Endothelial cell of umbilical vein (primary cell): Measurements from ENCODE around the gene NPY2R. TPM values are rescaled to one million over a fixed set of nuclear protein-coding genes. Genes with fewer than 3 reads are reported as not detected.

ENCODE experiments used
- BruUV-seq: library from RNA; stranded (reverse); fragments of 400-500 nt; replicated peaks from 2 replicates; lab custom pipeline; 2021; lab: Mats Ljungman, UMichigan
- CTCF ChIA-PET: fragments of 300-600, 350-600 bp; sonication (Branson Sonifier 250); formaldehyde crosslinking; loops from one replicate; lab custom pipeline; 2021; ENCODE audit warnings: antibody characterized with exemption, inconsistent platforms; lab: Charles Lee
- POLR2A ChIA-PET: fragments of 300-600, 350-600 bp; sonication (Branson Sonifier 250); formaldehyde crosslinking; loops from one replicate; lab custom pipeline; 2021; ENCODE audit warnings: antibody characterized with exemption, inconsistent platforms; lab: Charles Lee
- DNase-seq: peaks from one replicate; pipeline ENCODE4 v3.0.0-alpha.2; 2011; ENCODE audit warnings: low read depth, low spot score
- FAIRE-seq: peaks from 2 replicates; lab custom pipeline; 2011; peaks lifted over from hg19 to GRCh38; lab: Jason Lieb, UNC
- H2AFZ ChIP-seq: 2 replicates; pipeline ENCODE4 v1.6.0; 2012; ENCODE audit warnings: low read depth, low read length, control low read depth, inconsistent platforms
- H3K27ac ChIP-seq: 2 replicates; pipeline ENCODE4 v1.5.1; 2011; ENCODE audit warnings: low read depth, mild to moderate bottlenecking, control low read depth, low read length, moderate library complexity; ENCODE audit not compliant: insufficient read depth
- H3K27me3 ChIP-seq, 2 experiments: 2 replicates each; pipeline versions ENCODE4 v1.6.0 to v1.6.1; 2011; ENCODE audit warnings: low read length in 2 of 2, mixed read lengths in 1 of 2; ENCODE audit not compliant: control insufficient read depth in 2 of 2, insufficient read depth in 2 of 2
- H3K36me3 ChIP-seq, 2 experiments: 2 replicates in 1 of 2; 3 replicates in 1 of 2; pipeline ENCODE4 v1.5.1; 2011; ENCODE audit warnings: low read length in 2 of 2, mild to moderate bottlenecking in 1 of 2, moderate library complexity in 1 of 2; ENCODE audit not compliant: control insufficient read depth in 2 of 2, insufficient read depth in 2 of 2; ENCODE audit errors: extremely low read depth in 1 of 2
- H3K4me1 ChIP-seq: 3 replicates; pipeline ENCODE4 v1.5.1; 2011; ENCODE audit warnings: mild to moderate bottlenecking, low read length; ENCODE audit not compliant: control insufficient read depth, insufficient read depth; ENCODE audit errors: extremely low read depth
- H3K4me2 ChIP-seq: 2 replicates; pipeline ENCODE4 v1.6.1; 2011; ENCODE audit warnings: low read length, control low read depth, mixed read lengths; ENCODE audit not compliant: insufficient read depth
- H3K4me3 ChIP-seq, 3 experiments: fragments of 200-600 bp in 1 of 3; sonication (generic), shearing (Covaris generic) in 1 of 3; replicated peaks in 1 of 3; 2 replicates each; pipeline ENCODE4 v1.5.1; 2011 to 2016; ENCODE audit warnings: control low read depth in 3 of 3, low read length in 3 of 3, mild to moderate bottlenecking in 2 of 3, inconsistent platforms in 1 of 3, low read depth in 1 of 3, moderate library complexity in 1 of 3; ENCODE audit not compliant: insufficient read depth in 1 of 3
- H3K79me2 ChIP-seq: 2 replicates; pipeline ENCODE4 v1.6.0; 2012; ENCODE audit warnings: low read length, inconsistent platforms; ENCODE audit not compliant: control insufficient read depth, insufficient read depth
- H3K9ac ChIP-seq: replicated peaks from 2 replicates; pipeline ENCODE3; 2011; ENCODE audit warnings: low read length, control low read depth; ENCODE audit not compliant: insufficient read depth; ENCODE audit errors: extremely low read depth
- H3K9me1 ChIP-seq: replicated peaks from 3 replicates; pipeline ENCODE4 v1.6.0; 2011; ENCODE audit warnings: mild to moderate bottlenecking, low read length; ENCODE audit not compliant: control insufficient read depth, insufficient read depth; ENCODE audit errors: extremely low read depth
- H3K9me3 ChIP-seq: replicated peaks from 2 replicates; pipeline ENCODE4 v1.5.1; 2012; ENCODE audit warnings: low read length, inconsistent platforms; ENCODE audit not compliant: control insufficient read depth, insufficient read depth
- H4K20me1 ChIP-seq: replicated peaks from 2 replicates; pipeline ENCODE3; 2011; ENCODE audit warnings: mild to moderate bottlenecking, low read length; ENCODE audit not compliant: control insufficient read depth, insufficient read depth; ENCODE audit errors: extremely low read depth
- CTCF ChIP-seq, 2 donors: IDR thresholded peaks; 1 replicate in 1 of 2; 2 replicates in 1 of 2; pipeline ENCODE4 v1.5.1; 2011; ENCODE audit warnings: low read length in 2 of 2, mild to moderate bottlenecking in 2 of 2, moderate library complexity in 2 of 2, control low read depth in 1 of 2, inconsistent platforms in 1 of 2, low read depth in 1 of 2; ENCODE audit not compliant: insufficient read depth in 1 of 2; ENCODE audit errors: extremely low read depth in 1 of 2
- EZH2 ChIP-seq: IDR thresholded peaks from 2 replicates; pipeline ENCODE4 v1.6.1; 2012; ENCODE audit warnings: borderline replicate concordance, low read depth, mild to moderate bottlenecking, moderate library complexity, low read length, inconsistent platforms; ENCODE audit not compliant: severe bottlenecking
- FOS ChIP-seq: IDR thresholded peaks from 2 replicates; pipeline ENCODE4 v1.6.1; 2011; ENCODE audit warnings: mild to moderate bottlenecking, low read length, moderate library complexity, borderline replicate concordance; ENCODE audit not compliant: insufficient read depth
- GATA2 ChIP-seq: IDR thresholded peaks from 2 replicates; pipeline ENCODE4 v1.7.0; 2011; ENCODE audit warnings: low read depth, mild to moderate bottlenecking, moderate library complexity, mixed read lengths, low read length; ENCODE audit not compliant: insufficient read length, insufficient read depth
- JUN ChIP-seq: IDR thresholded peaks from 2 replicates; pipeline ENCODE4 v1.6.1; 2011; ENCODE audit warnings: borderline replicate concordance, low read depth; ENCODE audit not compliant: insufficient read length, insufficient read depth
- MAX ChIP-seq: IDR thresholded peaks from 2 replicates; pipeline ENCODE4 v1.6.1; 2011; ENCODE audit not compliant: insufficient read depth, insufficient read length
- MYC ChIP-seq: IDR thresholded peaks from one replicate; pipeline ENCODE4 v1.6.1; 2011; ENCODE audit warnings: mild to moderate bottlenecking, low read depth, low read length
- POLR2A ChIP-seq: IDR thresholded peaks from 2 replicates; pipeline ENCODE4 v1.6.1; 2012; ENCODE audit warnings: low read depth, mild to moderate bottlenecking, control low read depth, low read length
- POLR2AphosphoS5 ChIP-seq: IDR thresholded peaks from 2 replicates; pipeline ENCODE4 v1.6.1; 2012; ENCODE audit warnings: low read depth, mild to moderate bottlenecking, control low read depth, low read length, moderate library complexity; ENCODE audit not compliant: insufficient read depth
- dilution Hi-C: fragments of 300-500 bp; cut with MboI; formaldehyde crosslinking; loops from one replicate; pipeline ENCODE4 v1.15.0; 2019; ENCODE audit warnings: low sequenced_read_pairs; ENCODE audit not compliant: extremely low pct_ligation_motif_present
- intact Hi-C: fragments of 100-400 bp; cut with micrococcal nuclease; formaldehyde crosslinking; loops from one replicate; pipeline ENCODE4 v1.10.0; 2022
- polyA plus RNA-seq, 4 experiments: library from polyadenylated mRNA; depleted of rRNA in 3 of 4; stranded (reverse) in 3 of 4; unstranded in 1 of 4; fragments of >200 nt; gene quantifications; 2 replicates each; pipeline versions ENCODE4 v1.2.1 to v1.2.3, GENCODE V29; 2011 to 2012; ENCODE audit warnings: missing spikeins in 1 of 4
- total RNA-seq: library from RNA; stranded (reverse); gene quantifications from 2 replicates; pipeline ENCODE4 v1.2.3, GENCODE V29; 2021

NPY2R gene
- total and polyA plus RNA-seq, 2 donors (not counting 3 experiments of a cell fraction or from before 2014, with no cell fraction given) = not detected

GRCh38 chr4:155161357-155161756 is 47.1 kb upstream of the NPY2R start:
- no peaks in the 10 kb centered on the region for H3K27me3 ChIP-seq
- H3K4me3 ChIP-seq = no peak overlapping the region
- intact Hi-C loops (no loop called here), dilution Hi-C loops (no loop called here)
- no peaks in the 10 kb centered on the region for H3K79me2 ChIP-seq
- no peaks in the 10 kb centered on the region for H3K36me3 ChIP-seq
- FAIRE-seq (no peak), DNase-seq (no peak)
- ChIA-PET CTCF (no interaction called here), POLR2A (no interaction called here)
- no peaks in the 10 kb centered on the region for H3K9me1 ChIP-seq
- BruUV-seq = no TSS peak
- no peaks in the 10 kb centered on the region for H4K20me1 ChIP-seq
- no peak overlapping the region for H3K4me2 ChIP-seq
- H3K4me1 ChIP-seq = no peaks in the 10 kb centered on the region
- H3K27ac ChIP-seq = no peak overlapping the region
- no peak overlapping the region for H2AFZ ChIP-seq
- H3K9ac ChIP-seq = no peak overlapping the region
- TF ChIP-seq POLR2A = no peak
- no peak for TF ChIP-seq JUN
- TF ChIP-seq FOS = no peak
- no peak for TF ChIP-seq MYC
- no peak for TF ChIP-seq EZH2
- TF ChIP-seq MAX = no peak
- no peaks in the 10 kb centered on the region for H3K9me3 ChIP-seq

GRCh38 chr4:155164718-155165117 is 43.7 kb upstream of the NPY2R start:
- intact Hi-C loops = no loop called here
- H3K9me1 ChIP-seq = no peaks in the 10 kb centered on the region
- H4K20me1 ChIP-seq = no peaks in the 10 kb centered on the region
- H3K4me1 ChIP-seq = no peaks in the 10 kb centered on the region
- TF ChIP-seq FOS = no peak
- TF ChIP-seq CTCF (IDR thresholded peaks at IDR 0.05; ENCODE audit: extremely low read depth in 1 of 2, insufficient read depth in 1 of 2, low read depth in 1 of 2, low read length in 2 of 2) = no peak
- TF ChIP-seq JUN = no peak
- TF ChIP-seq MAX = no peak
- TF ChIP-seq POLR2AphosphoS5 = no peak
- no peak for TF ChIP-seq POLR2A
- no peak for TF ChIP-seq EZH2
- no peak for TF ChIP-seq GATA2
- TF ChIP-seq MYC = no peak
- H3K9me3 ChIP-seq = no peaks in the 10 kb centered on the region
- H2AFZ ChIP-seq = no peak overlapping the region
- no peaks in the 10 kb centered on the region for H3K27me3 ChIP-seq
- ChIA-PET POLR2A (no interaction called here), CTCF (no interaction called here)
- no TSS peak for BruUV-seq
- no peak overlapping the region for H3K4me3 ChIP-seq
- dilution Hi-C loops = no loop called here
- H3K9ac ChIP-seq = no peak overlapping the region
- H3K79me2 ChIP-seq = no peaks in the 10 kb centered on the region
- H3K27ac ChIP-seq = no peak overlapping the region
- FAIRE-seq (no peak), DNase-seq (no peak)
- H3K36me3 ChIP-seq = no peaks in the 10 kb centered on the region
- H3K4me2 ChIP-seq = no peak overlapping the region
